Thyroid gland (tissue), 4 donors: ENCODE measurements around the gene FBLN1.

ENCODE experiments used
- POLR2A ChIP-seq, 2 donors: fragments of 450-650 bp; IDR thresholded peaks; one replicate each; pipeline ENCODE4 v1.6.1; 2017; ENCODE audit warnings: antibody characterized with exemption in 2 of 2, mild to moderate bottlenecking in 2 of 2, moderate library complexity in 1 of 2
- TF ChIP-seq, protein P1 (sequence below), 6 experiments: fragments of 200-600 bp in 3 of 6; fragments of 450-650 bp in 3 of 6; sonication (generic) in 3 of 6; IDR thresholded peaks; one replicate each; pipeline ENCODE4 v1.5.1; 2016 to 2019; ENCODE audit warnings: antibody characterized with exemption in 6 of 6, mild to moderate bottlenecking in 2 of 6, inconsistent platforms in 1 of 6, moderate library complexity in 1 of 6

DNA sequence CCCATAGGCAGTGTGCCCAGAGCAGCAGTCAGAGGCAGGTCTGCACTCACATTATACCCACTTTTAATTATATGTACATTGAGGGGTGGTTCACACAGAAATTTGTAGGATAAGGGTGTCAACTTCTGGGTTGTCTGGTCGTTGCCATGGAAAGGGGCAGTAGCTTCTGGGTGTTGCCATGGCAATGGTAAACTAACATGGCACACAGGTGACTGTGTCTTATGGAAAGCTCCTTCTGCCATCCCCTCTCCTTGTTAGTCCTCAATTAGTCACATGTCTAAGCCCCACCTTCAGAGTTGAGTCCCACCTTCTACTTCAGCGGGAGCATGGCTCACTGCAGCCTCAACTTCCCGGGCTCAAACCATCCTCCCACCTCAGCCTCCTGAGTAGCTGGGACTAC, 112.7 kb downstream of the FBLN1 start:
- TF ChIP-seq, protein P1, sequence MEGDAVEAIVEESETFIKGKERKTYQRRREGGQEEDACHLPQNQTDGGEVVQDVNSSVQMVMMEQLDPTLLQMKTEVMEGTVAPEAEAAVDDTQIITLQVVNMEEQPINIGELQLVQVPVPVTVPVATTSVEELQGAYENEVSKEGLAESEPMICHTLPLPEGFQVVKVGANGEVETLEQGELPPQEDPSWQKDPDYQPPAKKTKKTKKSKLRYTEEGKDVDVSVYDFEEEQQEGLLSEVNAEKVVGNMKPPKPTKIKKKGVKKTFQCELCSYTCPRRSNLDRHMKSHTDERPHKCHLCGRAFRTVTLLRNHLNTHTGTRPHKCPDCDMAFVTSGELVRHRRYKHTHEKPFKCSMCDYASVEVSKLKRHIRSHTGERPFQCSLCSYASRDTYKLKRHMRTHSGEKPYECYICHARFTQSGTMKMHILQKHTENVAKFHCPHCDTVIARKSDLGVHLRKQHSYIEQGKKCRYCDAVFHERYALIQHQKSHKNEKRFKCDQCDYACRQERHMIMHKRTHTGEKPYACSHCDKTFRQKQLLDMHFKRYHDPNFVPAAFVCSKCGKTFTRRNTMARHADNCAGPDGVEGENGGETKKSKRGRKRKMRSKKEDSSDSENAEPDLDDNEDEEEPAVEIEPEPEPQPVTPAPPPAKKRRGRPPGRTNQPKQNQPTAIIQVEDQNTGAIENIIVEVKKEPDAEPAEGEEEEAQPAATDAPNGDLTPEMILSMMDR (IDR thresholded peaks at IDR 0.05) = no peak
- TF ChIP-seq POLR2A (IDR thresholded peaks at IDR 0.05) = no peak
